ENCODE data around the gene CYP2A7. TPM values are rescaled to one million over a fixed set of nuclear protein-coding genes. Genes with fewer than 3 reads are reported as not detected.
"Not testable (repeated sequence)": the region's sequence is repeated elsewhere in the genome, so short reads cannot be mapped to it uniquely, and the experiment has no call there.

Gene CYP2A7, protein sequence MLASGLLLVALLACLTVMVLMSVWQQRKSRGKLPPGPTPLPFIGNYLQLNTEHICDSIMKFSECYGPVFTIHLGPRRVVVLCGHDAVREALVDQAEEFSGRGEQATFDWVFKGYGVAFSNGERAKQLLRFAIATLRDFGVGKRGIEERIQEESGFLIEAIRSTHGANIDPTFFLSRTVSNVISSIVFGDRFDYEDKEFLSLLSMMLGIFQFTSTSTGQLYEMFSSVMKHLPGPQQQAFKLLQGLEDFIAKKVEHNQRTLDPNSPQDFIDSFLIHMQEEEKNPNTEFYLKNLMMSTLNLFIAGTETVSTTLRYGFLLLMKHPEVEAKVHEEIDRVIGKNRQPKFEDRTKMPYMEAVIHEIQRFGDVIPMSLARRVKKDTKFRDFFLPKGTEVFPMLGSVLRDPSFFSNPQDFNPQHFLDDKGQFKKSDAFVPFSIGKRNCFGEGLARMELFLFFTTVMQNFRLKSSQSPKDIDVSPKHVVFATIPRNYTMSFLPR
- not detected for total RNA-seq

- H3K27ac Mint-ChIP-seq; intact Hi-C loops (cut with micrococcal nuclease); CTCF ChIA-PET: not testable (repeated sequence)
Observed at GRCh38 chr19:40882062-40882461, at the start of gene CYP2A7. Gene CYP2A7 (minus strand): TSS chr19:40882231. CDS start chr19:40882210, 21 bp downstream.

GRCh38 chr19:40930799-40931198, 48.8 kb upstream of the CYP2A7 start:
- intact Hi-C loops (cut with micrococcal nuclease); DNase-seq; H3K36me3 Mint-ChIP-seq (ENCODE audit: low read depth); H3K4me1 Mint-ChIP-seq (ENCODE audit: low read depth); H3K9me3 Mint-ChIP-seq; H3K27me3 Mint-ChIP-seq (ENCODE audit: low read depth); H3K4me3 Mint-ChIP-seq; H3K27ac Mint-ChIP-seq: not testable (repeated sequence)
- CTCF ChIA-PET = interaction anchor here (0.6 kb wide), 1 partner anchor 316 kb away, joined by 3 read pairs; no protein-coding TSS in a partner anchor

More at GRCh38 chr19:40882062-40882461, at the start of gene CYP2A7:
- DNase-seq; H3K36me3 Mint-ChIP-seq (ENCODE audit: low read depth); H3K4me3 Mint-ChIP-seq; H3K9me3 Mint-ChIP-seq; H3K4me1 Mint-ChIP-seq (ENCODE audit: low read depth): not testable (repeated sequence)
- peaks cover 30% of the 10 kb centered on the region for H3K27me3 Mint-ChIP-seq (ENCODE audit: low read depth)

DNA sequence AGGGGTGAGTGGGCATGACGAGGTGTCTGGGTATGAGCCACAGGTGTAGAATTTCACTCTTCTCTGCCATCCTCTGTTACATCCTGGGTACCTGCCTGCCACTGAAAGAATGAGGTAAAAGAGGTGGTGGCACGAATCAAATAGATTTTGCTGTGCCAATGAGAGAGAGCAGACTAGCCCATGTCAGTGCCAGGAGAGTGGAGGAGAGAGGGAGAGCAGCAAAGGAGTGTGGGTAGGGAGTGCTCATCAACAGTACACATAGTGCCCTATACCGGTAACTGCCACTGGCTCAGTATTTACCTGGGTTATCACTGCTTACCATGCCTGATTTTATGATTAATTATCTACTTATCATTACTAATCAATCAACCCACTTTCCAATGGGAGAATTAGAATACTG, 47.9 kb upstream of the CYP2A7 start:
- DNase-seq; H3K9me3 Mint-ChIP-seq; H3K4me1 Mint-ChIP-seq (ENCODE audit: low read depth); H3K36me3 Mint-ChIP-seq (ENCODE audit: low read depth); H3K27ac Mint-ChIP-seq; H3K27me3 Mint-ChIP-seq (ENCODE audit: low read depth); CTCF ChIA-PET; H3K4me3 Mint-ChIP-seq; intact Hi-C loops (cut with micrococcal nuclease): not testable (repeated sequence)

- Mint-ChIP-seq H3K4me3 (no peak overlapping the region), H3K4me1 (ENCODE audit: low read depth) (no peaks in the 10 kb centered on the region), H3K27me3 (ENCODE audit: low read depth) (peaks cover 4% of the 10 kb centered on the region), H3K9me3 (no peaks in the 10 kb centered on the region), H3K36me3 (ENCODE audit: low read depth) (no peaks in the 10 kb centered on the region), H3K27ac (no peak overlapping the region)
- no peak for DNase-seq
- intact Hi-C loops (cut with micrococcal nuclease) = no loop called here
- CTCF ChIA-PET = no interaction called here
Observed at GRCh38 chr19:40928850-40929249, 46.8 kb upstream of the CYP2A7 start.

DNA sequence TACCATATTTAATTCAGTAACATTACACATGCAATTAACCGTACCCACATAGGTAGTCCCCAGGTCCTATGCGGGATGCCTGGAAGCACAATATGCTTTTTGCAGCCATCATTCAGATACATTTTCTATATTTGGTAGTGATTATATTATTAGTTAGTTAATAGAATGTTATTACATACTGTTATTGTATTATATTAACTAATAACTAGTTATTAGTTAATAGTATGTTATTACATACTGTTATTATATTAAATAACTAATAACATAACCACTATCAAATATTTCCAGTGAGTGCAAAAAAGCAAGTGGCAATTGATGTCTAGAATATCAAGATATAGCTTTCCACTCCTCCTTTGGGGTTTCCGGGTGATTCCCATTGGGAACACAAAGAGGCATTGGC, 45.5 kb upstream of the CYP2A7 start:
- CTCF ChIA-PET = no interaction called here
- Mint-ChIP-seq H3K4me3 (no peak overlapping the region), H3K36me3 (ENCODE audit: low read depth) (no peaks in the 10 kb centered on the region)

GRCh38 chr19:40926276-40926675, 44.2 kb upstream of the CYP2A7 start:
- H3K27me3 Mint-ChIP-seq (ENCODE audit: low read depth); H3K36me3 Mint-ChIP-seq (ENCODE audit: low read depth); intact Hi-C loops (cut with micrococcal nuclease): not testable (repeated sequence)

More for the DNA sequence above, 45.5 kb upstream of the CYP2A7 start:
- intact Hi-C loops (cut with micrococcal nuclease) = no loop called here
- H3K9me3 Mint-ChIP-seq = no peaks in the 10 kb centered on the region
- no peaks in the 10 kb centered on the region for H3K4me1 Mint-ChIP-seq (ENCODE audit: low read depth)
- no peak for DNase-seq
- H3K27ac Mint-ChIP-seq = no peak overlapping the region
- peaks cover 4% of the 10 kb centered on the region for H3K27me3 Mint-ChIP-seq (ENCODE audit: low read depth)

GRCh38 chr19:40923934-40924391, 41.9 kb upstream of the CYP2A7 start:
- H3K36me3 Mint-ChIP-seq (ENCODE audit: low read depth) = no peaks in the 10 kb centered on the region
- CTCF ChIA-PET = no interaction called here
- intact Hi-C loops (cut with micrococcal nuclease) = no loop called here
- H3K9me3 Mint-ChIP-seq = peaks cover 16% of the 10 kb centered on the region
- H3K27me3 Mint-ChIP-seq (ENCODE audit: low read depth) = no peaks in the 10 kb centered on the region
- no peak overlapping the region for H3K4me3 Mint-ChIP-seq
- no peaks in the 10 kb centered on the region for H3K4me1 Mint-ChIP-seq (ENCODE audit: low read depth)
- no peak overlapping the region for H3K27ac Mint-ChIP-seq
- no peak for DNase-seq

More at GRCh38 chr19:40926276-40926675, 44.2 kb upstream of the CYP2A7 start:
- H3K27ac Mint-ChIP-seq; H3K9me3 Mint-ChIP-seq; H3K4me1 Mint-ChIP-seq (ENCODE audit: low read depth); DNase-seq; H3K4me3 Mint-ChIP-seq; CTCF ChIA-PET: not testable (repeated sequence)

DNA sequence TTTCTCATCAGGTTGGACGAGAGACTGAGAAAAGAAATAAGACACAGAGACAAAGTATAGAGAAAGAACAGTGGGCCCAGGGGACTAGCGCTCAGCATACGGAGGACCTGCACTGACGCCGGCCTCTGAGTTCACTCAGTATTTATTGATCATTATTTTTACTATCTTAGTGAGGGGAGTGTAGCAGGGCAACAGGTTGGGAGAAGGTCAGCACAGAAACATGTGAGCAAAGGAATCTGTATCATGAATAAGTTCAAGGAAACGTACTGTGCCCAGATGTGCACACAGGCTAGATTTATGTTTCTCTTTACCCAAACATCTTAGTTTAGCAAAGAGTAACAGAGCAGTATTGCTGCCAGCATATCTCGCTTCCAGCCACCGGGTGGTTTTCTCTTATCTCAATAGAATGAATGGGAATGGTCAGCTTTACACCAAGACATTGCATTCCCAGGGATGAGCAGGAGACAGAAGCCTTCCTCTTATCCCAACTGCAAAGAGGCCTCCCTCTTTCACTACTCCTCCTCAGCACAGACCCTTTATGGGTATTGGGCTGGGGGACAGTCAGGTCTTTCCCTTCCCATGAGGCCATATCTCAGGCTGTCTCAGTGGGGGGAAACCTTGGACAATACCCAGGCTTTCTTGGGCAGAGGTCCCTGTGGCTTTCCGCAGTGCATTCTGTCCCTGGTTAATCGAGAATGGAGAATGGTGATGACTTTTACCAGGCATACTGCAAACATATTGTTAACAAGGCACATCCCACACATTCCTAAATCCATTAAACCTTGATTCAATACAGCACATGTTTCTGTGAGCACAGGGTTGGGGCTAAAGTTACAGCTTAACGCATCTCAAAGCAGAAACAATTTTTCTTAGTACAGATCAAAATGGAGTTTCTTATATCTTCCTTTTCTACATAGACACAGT, 40.5 kb upstream of the CYP2A7 start:
- DNase-seq; intact Hi-C loops (cut with micrococcal nuclease); H3K4me1 Mint-ChIP-seq (ENCODE audit: low read depth); H3K27me3 Mint-ChIP-seq (ENCODE audit: low read depth); CTCF ChIA-PET; H3K4me3 Mint-ChIP-seq; H3K36me3 Mint-ChIP-seq (ENCODE audit: low read depth); H3K27ac Mint-ChIP-seq: not testable (repeated sequence)
- H3K9me3 Mint-ChIP-seq = peaks cover 25% of the 10 kb centered on the region

DNA sequence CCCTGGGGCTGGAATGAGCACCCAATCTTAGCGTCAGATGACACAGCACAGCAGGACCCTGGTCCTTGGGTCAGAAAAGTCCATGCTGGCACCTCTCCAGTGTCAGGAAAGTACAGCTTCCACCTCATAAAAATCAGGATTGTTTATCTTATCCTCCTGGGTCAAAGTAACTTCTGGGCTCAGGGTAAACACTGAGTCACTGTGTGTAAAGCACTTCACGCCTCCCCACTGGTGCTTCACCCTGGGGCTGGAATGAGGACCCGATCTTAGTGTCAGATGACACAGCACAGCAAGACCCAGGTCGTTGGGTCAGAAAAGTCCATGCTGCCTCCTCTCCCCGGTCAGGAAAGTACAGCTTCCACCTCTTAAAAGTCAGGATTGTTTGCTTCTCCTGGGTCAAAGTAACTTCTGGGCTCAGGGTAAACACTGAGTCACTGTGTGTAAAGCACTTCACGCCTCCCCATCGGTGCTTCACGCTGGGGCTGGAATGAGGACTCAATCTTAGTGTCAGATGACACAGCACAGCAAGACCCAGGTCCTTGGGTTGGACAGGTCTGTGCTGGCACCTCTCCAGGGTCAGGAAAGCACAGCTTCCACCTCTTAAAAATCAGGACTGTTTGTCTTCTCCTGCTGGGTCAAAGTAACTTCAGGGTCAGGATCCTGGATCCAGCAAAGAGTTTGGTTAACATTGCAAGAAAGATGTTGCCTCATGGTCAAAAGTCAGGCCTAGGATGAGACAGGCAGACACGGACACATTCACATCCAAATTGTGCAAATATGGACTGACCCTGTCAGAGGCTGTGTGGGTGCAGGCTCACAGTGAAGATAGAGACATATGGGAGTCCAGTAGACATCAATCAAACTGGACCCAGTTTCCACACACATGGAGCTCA, 39.2 kb upstream of the CYP2A7 start:
- Mint-ChIP-seq H3K36me3 (ENCODE audit: low read depth) (peaks cover 1% of the 10 kb centered on the region), H3K27ac (no peak overlapping the region), H3K9me3 (peaks cover 28% of the 10 kb centered on the region), H3K4me3 (no peak overlapping the region), H3K4me1 (ENCODE audit: low read depth) (no peaks in the 10 kb centered on the region), H3K27me3 (ENCODE audit: low read depth) (no peaks in the 10 kb centered on the region)
- DNase-seq = no peak
- intact Hi-C loops (cut with micrococcal nuclease) = no loop called here
- CTCF ChIA-PET = interaction anchor here (0.7 kb wide), 1 partner anchor 97 kb away, joined by 3 read pairs; no protein-coding TSS in a partner anchor

DNA sequence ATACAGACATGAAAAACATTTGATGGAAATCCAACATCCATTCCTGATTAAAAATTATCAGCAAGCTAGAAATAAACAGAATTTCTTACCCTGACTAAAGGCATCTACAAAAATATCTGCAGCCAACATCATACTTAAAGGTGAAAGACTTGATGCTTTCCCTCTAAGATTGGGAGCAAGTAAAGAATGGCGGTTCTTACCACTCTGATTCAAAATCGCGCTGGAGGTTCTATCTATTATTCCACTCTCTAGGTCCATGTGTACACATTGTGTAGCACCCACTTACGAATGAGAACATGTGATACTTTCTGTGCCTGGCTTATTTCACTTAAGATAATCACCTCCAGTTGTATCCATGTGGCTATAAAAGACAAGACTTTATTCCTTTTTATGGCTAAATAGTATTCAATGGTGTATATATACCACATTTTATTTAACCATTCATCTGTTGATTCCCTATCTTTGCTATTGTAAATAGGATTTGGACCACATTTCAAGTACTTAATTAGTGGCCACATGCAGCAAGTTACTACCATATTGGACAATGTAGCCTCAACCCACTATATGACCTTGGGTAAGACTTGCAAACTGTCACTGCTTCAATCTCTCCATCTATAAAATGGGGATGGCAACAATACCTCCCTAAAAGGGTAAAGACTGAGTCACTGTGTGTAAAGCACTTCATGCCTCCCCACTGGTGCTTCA, 38.4 kb upstream of the CYP2A7 start:
- Mint-ChIP-seq H3K27me3 (ENCODE audit: low read depth) (peaks cover 1% of the 10 kb centered on the region), H3K27ac (no peak overlapping the region), H3K4me3 (no peak overlapping the region), H3K9me3 (peaks cover 33% of the 10 kb centered on the region), H3K36me3 (ENCODE audit: low read depth) (peaks cover 2% of the 10 kb centered on the region), H3K4me1 (ENCODE audit: low read depth) (no peaks in the 10 kb centered on the region)
- CTCF ChIA-PET = no interaction called here
- no peak for DNase-seq
- intact Hi-C loops (cut with micrococcal nuclease) = no loop called here

GRCh38 chr19:40919530-40920299, 37.7 kb upstream of the CYP2A7 start:
- H3K4me1 Mint-ChIP-seq (ENCODE audit: low read depth); H3K27me3 Mint-ChIP-seq (ENCODE audit: low read depth); DNase-seq; intact Hi-C loops (cut with micrococcal nuclease); H3K4me3 Mint-ChIP-seq; H3K27ac Mint-ChIP-seq; CTCF ChIA-PET; H3K36me3 Mint-ChIP-seq (ENCODE audit: low read depth): not testable (repeated sequence)
- peaks cover 37% of the 10 kb centered on the region for H3K9me3 Mint-ChIP-seq

Measured in activated naive CD4-positive, alpha-beta T cell treated with anti-CD3 and anti-CD28 coated beads for 36 hours (primary cell).